Testis (tissue), 2 donors: ENCODE data around the gene BNC2.

Experiments used
- POLR2A ChIP-seq: fragments of 450-650 bp; IDR thresholded peaks from one replicate; pipeline ENCODE4 v1.6.1; 2017; ENCODE audit warnings: antibody characterized with exemption, mild to moderate bottlenecking, moderate library complexity
- TF ChIP-seq, protein P1 (sequence below), 3 experiments: fragments of 450-650 bp in 2 of 3; fragments of 200-600 bp in 1 of 3; sonication (generic) in 1 of 3; IDR thresholded peaks; one replicate each; pipeline ENCODE4 v1.5.1; 2016 to 2019; ENCODE audit warnings: antibody characterized with exemption in 3 of 3, mild to moderate bottlenecking in 2 of 3, moderate library complexity in 1 of 3

DNA sequence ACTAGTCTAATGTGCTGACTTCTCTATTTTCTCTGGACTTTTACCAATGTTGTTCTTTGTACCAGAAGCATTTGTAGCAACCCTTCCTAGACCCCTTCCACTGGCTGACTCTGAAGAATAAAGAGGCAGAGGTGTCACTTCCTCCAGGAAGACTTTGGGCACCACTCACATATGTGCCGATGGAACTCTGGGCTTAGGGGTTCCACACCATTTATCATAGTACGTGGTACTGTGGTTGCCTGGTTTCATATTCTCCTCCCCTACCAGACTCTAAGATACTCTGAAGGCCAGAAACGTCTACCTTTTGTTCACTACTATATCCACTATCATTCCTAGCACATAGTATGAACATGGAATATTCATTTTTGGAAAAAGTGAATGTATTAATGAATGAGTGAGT, 88.0 kb downstream of the BNC2 start:
- TF ChIP-seq, protein P1, sequence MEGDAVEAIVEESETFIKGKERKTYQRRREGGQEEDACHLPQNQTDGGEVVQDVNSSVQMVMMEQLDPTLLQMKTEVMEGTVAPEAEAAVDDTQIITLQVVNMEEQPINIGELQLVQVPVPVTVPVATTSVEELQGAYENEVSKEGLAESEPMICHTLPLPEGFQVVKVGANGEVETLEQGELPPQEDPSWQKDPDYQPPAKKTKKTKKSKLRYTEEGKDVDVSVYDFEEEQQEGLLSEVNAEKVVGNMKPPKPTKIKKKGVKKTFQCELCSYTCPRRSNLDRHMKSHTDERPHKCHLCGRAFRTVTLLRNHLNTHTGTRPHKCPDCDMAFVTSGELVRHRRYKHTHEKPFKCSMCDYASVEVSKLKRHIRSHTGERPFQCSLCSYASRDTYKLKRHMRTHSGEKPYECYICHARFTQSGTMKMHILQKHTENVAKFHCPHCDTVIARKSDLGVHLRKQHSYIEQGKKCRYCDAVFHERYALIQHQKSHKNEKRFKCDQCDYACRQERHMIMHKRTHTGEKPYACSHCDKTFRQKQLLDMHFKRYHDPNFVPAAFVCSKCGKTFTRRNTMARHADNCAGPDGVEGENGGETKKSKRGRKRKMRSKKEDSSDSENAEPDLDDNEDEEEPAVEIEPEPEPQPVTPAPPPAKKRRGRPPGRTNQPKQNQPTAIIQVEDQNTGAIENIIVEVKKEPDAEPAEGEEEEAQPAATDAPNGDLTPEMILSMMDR (IDR thresholded peaks at IDR 0.05) = no peak
- TF ChIP-seq POLR2A = no peak
